GM18909 (cell line): Measurements from ENCODE around the gene AP5Z1.
"Not testable (repeated sequence)": the region's sequence is repeated elsewhere in the genome, so short reads cannot be mapped to it uniquely, and the experiment has no call there.

Experiments
- ATAC-seq: cut with Tn5 transposase; IDR thresholded peaks from one replicate; pipeline ENCODE4 v1.9.1; 2021; ENCODE audit warnings: mild to moderate bottlenecking; ENCODE audit not compliant: unreplicated experiment, poor library complexity

Gene AP5Z1

GRCh38 chr7:4785371-4785770 is 9.9 kb downstream of the AP5Z1 start:
- ATAC-seq: no peak

GRCh38 chr7:4786015-4786414 is 10.6 kb downstream of the AP5Z1 start:
- ATAC-seq: no peak

- ATAC-seq: no peak
Observed at GRCh38 chr7:4787541-4787940, 12.1 kb downstream of the AP5Z1 start.

- ATAC-seq: no peak
Observed at GRCh38 chr7:4787947-4788626, 12.7 kb downstream of the AP5Z1 start.

- no peak for ATAC-seq
Observed at GRCh38 chr7:4788627-4789189, 13.3 kb downstream of the AP5Z1 start.

- no peak for ATAC-seq
Observed at GRCh38 chr7:4789194-4790077, 14.0 kb downstream of the AP5Z1 start.

GRCh38 chr7:4790078-4790465 is 14.6 kb downstream of the AP5Z1 start:
- ATAC-seq: no peak

- no peak for ATAC-seq
Observed at GRCh38 chr7:4790516-4790991, 15.1 kb downstream of the AP5Z1 start.

GRCh38 chr7:4791101-4791737 is 15.8 kb downstream of the AP5Z1 start:
- no peak for ATAC-seq

GRCh38 chr7:4791738-4792536 is 16.5 kb downstream of the AP5Z1 start:
- ATAC-seq: peak; percentile 68

GRCh38 chr7:4792537-4793126 is 17.2 kb downstream of the AP5Z1 start:
- peak; percentile 26 for ATAC-seq

- not testable (repeated sequence) for ATAC-seq
Observed at GRCh38 chr7:4793385-4793993, 18.1 kb downstream of the AP5Z1 start.

GRCh38 chr7:4794171-4794570 is 18.7 kb downstream of the AP5Z1 start:
- not testable (repeated sequence) for ATAC-seq

GRCh38 chr7:4794591-4795350 is 19.3 kb downstream of the AP5Z1 start:
- no peak for ATAC-seq

- ATAC-seq: no peak
Observed at GRCh38 chr7:4796453-4796852, 21.0 kb downstream of the AP5Z1 start.

- peak; percentile 73 for ATAC-seq
Observed at GRCh38 chr7:4797858-4798705, 22.7 kb downstream of the AP5Z1 start.

GRCh38 chr7:4798706-4799235 is 23.3 kb downstream of the AP5Z1 start:
- ATAC-seq: no peak
